Nephron progenitor cell (in vitro differentiated cells): ENCODE data around the gene CACNB4.

ENCODE experiments used
- DNase-seq: peaks from one replicate; pipeline ENCODE4 v3.0.0; 2021
- H3K27ac Mint-ChIP-seq: 2 replicates; pipeline ENCODE4 v1.8.0; 2021; ENCODE audit warnings: mild to moderate bottlenecking, moderate library complexity, mixed read lengths
- H3K27me3 Mint-ChIP-seq: 2 replicates; pipeline ENCODE4 v1.8.0; 2021; ENCODE audit warnings: mild to moderate bottlenecking, low read depth, mixed read lengths; ENCODE audit not compliant: poor library complexity
- H3K36me3 Mint-ChIP-seq: 2 replicates; pipeline ENCODE4 v1.8.0; 2021; ENCODE audit warnings: low read depth, mixed read lengths
- H3K4me1 Mint-ChIP-seq: 2 replicates; pipeline ENCODE4 v1.8.0; 2021; ENCODE audit warnings: mixed read lengths
- H3K4me3 Mint-ChIP-seq: 2 replicates; pipeline ENCODE4 v1.8.0; 2021; ENCODE audit warnings: mild to moderate bottlenecking, moderate library complexity, mixed read lengths
- H3K9me3 Mint-ChIP-seq: 2 replicates; pipeline ENCODE4 v1.8.0; 2021; ENCODE audit warnings: mild to moderate bottlenecking, moderate library complexity, mixed read lengths
- CTCF ChIP-seq: fragments of 200-600 bp; sonication (generic); IDR thresholded peaks from 2 replicates; pipeline ENCODE4 v1.5.0; 2021; ENCODE audit warnings: antibody characterized with exemption

Gene CACNB4

DNA sequence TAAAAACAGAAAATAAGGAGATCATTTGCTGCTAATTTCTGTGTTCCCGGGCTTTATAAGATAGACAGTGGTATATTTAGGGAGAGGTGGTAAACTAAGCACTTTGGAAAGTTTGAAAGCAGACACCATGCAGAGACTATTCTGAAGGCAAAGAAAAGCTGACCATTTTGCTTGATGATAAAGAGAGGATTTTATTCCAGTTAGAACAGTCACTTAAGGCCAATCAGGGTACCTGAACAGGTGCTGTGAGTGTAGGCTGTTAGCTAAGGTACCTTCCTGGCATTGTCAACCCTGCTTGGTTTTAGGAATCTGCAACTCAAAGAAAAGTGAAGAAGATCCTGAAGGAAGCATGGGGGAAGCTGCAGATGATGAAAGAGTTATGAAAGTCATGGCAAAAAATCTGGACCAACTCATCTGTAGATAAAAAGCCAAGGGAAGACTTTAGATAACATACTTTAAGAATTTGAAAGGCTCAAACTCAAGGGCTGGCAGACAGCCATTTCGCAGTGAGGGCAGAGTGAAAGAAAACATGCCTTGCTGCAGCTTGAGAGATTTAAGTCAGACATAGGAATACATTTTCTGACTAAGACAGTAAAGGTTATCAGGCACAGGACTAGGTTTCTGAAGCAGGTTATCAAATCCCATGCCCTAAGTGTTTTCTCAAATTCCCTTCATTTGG lies 190.5 kb downstream of the CACNB4 start:
- Mint-ChIP-seq H3K27ac (peak overlapping the region; percentile 95), H3K36me3 (peaks cover 5% of the 10 kb centered on the region), H3K4me1 (peaks cover 25% of the 10 kb centered on the region), H3K27me3 (no peaks in the 10 kb centered on the region), H3K9me3 (peaks cover 30% of the 10 kb centered on the region), H3K4me3 (no peak overlapping the region)
- DNase-seq = no peak
- no peak for TF ChIP-seq CTCF

- H3K27ac Mint-ChIP-seq = peak overlapping the region; percentile 95
- H3K9me3 Mint-ChIP-seq = peaks cover 24% of the 10 kb centered on the region
- TF ChIP-seq CTCF = no peak
- H3K27me3 Mint-ChIP-seq = no peaks in the 10 kb centered on the region
- H3K36me3 Mint-ChIP-seq = peaks cover 5% of the 10 kb centered on the region
- H3K4me1 Mint-ChIP-seq = peaks cover 25% of the 10 kb centered on the region
- no peak overlapping the region for H3K4me3 Mint-ChIP-seq
- DNase-seq = no peak
These were observed 191.3 kb downstream of the CACNB4 start for GRCh38 chr2:151907286-151908203.

- no peak for DNase-seq
- Mint-ChIP-seq H3K4me1 (peaks cover 25% of the 10 kb centered on the region), H3K9me3 (peaks cover 16% of the 10 kb centered on the region), H3K4me3 (no peak overlapping the region), H3K36me3 (no peaks in the 10 kb centered on the region), H3K27me3 (no peaks in the 10 kb centered on the region), H3K27ac (no peak overlapping the region)
- no peak for TF ChIP-seq CTCF
These were observed 192.2 kb downstream of the CACNB4 start for GRCh38 chr2:151906633-151906998.

DNA sequence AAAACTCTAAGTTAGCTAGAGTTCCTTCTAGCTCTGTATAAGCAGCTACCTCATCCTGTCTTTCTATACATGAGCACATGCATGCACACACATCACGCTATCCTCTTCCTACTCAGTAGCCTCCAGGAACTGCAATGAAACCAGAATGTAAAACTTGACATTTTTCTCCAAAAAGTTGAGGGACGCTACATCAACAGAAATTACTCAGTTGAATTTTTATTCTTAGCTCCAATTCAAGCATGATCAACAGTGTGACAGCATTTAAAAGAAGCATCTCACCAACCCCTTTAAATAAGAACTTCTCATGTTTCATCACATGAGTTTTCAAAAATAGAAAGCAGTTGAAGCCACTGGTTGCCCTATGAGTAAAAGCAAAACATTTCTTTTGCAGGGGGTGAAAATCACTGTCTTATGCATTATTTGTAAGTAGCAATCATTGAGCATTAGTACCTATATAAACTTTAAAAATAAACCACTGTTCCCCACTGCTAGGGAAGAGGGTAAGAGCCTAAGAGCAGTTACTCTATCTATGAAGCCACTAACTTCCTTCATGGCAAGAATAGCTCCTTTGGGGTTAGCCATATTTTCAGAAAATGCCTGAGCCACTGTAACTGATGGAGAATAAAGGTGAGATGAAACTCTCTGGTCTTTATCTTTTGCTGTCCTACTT lies 192.7 kb downstream of the CACNB4 start:
- Mint-ChIP-seq H3K4me3 (no peak overlapping the region), H3K4me1 (peaks cover 25% of the 10 kb centered on the region), H3K27me3 (no peaks in the 10 kb centered on the region), H3K9me3 (peaks cover 12% of the 10 kb centered on the region), H3K36me3 (no peaks in the 10 kb centered on the region), H3K27ac (no peak overlapping the region)
- TF ChIP-seq CTCF = no peak
- DNase-seq = no peak

GRCh38 chr2:151904807-151905206 lies 194.0 kb downstream of the CACNB4 start:
- TF ChIP-seq CTCF = no peak
- no peak overlapping the region for H3K27ac Mint-ChIP-seq
- no peaks in the 10 kb centered on the region for H3K27me3 Mint-ChIP-seq
- DNase-seq = no peak
- H3K36me3 Mint-ChIP-seq = no peaks in the 10 kb centered on the region
- peaks cover under 1% of the 10 kb centered on the region for H3K9me3 Mint-ChIP-seq
- peaks cover 25% of the 10 kb centered on the region for H3K4me1 Mint-ChIP-seq
- no peak overlapping the region for H3K4me3 Mint-ChIP-seq
